HCT116 (cell line): ENCODE measurements around the gene SPTSSA. TPM values are rescaled to one million over a fixed set of nuclear protein-coding genes. Genes with fewer than 3 reads are reported as not detected.

Source experiments
- ATAC-seq: fragments of 200-7000 bp; cut with Tn5 transposase; 2 replicates; pipeline ENCODE4 v1.9.1; 2020; ENCODE audit warnings: mild to moderate bottlenecking, moderate library complexity
- BruUV-seq: library from RNA; stranded (reverse); fragments of 400-500 nt; replicated peaks from 2 replicates; lab custom pipeline; 2021; lab: Mats Ljungman, UMichigan
- CTCF ChIA-PET: fragments of 300-600 bp; sonication (Branson Sonifier 250); formaldehyde crosslinking; loops from one replicate; lab custom pipeline; 2021; ENCODE audit warnings: antibody characterized with exemption; lab: Charles Lee
- POLR2A ChIA-PET: fragments of 300-600, 350-600 bp; sonication (Branson Sonifier 250); formaldehyde crosslinking; loops from one replicate; lab custom pipeline; 2021; ENCODE audit warnings: antibody characterized with exemption; lab: Charles Lee
- RAD21 ChIA-PET, 2 experiments: fragments of 300-600 bp; sonication (Branson Sonifier 250); formaldehyde crosslinking; loops; one replicate each; lab custom pipeline; 2023; ENCODE audit warnings: low total read pairs in 2 of 2; ENCODE audit not compliant: uncharacterized antibody in 2 of 2, unreplicated experiment in 2 of 2, low non-redundant PET in 1 of 2; lab: Charles Lee
- DNase-seq: peaks from one replicate; pipeline ENCODE4 v3.0.0-alpha.2; 2010; ENCODE audit warnings: low read depth, low spot score
- H2AFZ ChIP-seq: fragments of 200-600 bp; shearing (Covaris generic), sonication (generic); 2 replicates; pipeline ENCODE4 v1.6.1; 2017; ENCODE audit warnings: low read depth, mixed run types, mixed read lengths, antibody characterized with exemption, low read length; ENCODE audit not compliant: poor library complexity, severe bottlenecking
- H3K27ac ChIP-seq: 2 replicates; pipeline ENCODE4 v1.5.1; 2012; ENCODE audit warnings: low read depth, low read length
- H3K27me3 ChIP-seq: fragments of 200-600 bp; sonication (generic); 2 replicates; pipeline ENCODE4 v1.6.1; 2016; ENCODE audit warnings: mixed run types, low read length, mixed read lengths; ENCODE audit not compliant: insufficient read depth
- H3K36me3 ChIP-seq, 2 experiments: fragments of 200-500 bp in 1 of 2; fragments of 200-600 bp in 1 of 2; sonication (Bioruptor generic) in 1 of 2; sonication (generic) in 1 of 2; 2 replicates each; pipeline versions ENCODE4 v1.5.1 to v1.6.1; 2014 to 2016; ENCODE audit warnings: low read length in 2 of 2, inconsistent platforms in 1 of 2, mixed read lengths in 1 of 2, mixed run types in 1 of 2; ENCODE audit not compliant: insufficient read depth in 2 of 2, control insufficient read depth in 1 of 2
- H3K4me1 ChIP-seq, 2 experiments: fragments of 200-600 bp in 1 of 2; sonication (generic) in 1 of 2; 2 replicates each; pipeline versions ENCODE4 v1.5.1 to v1.6.1; 2012 to 2017; ENCODE audit warnings: low read length in 2 of 2, inconsistent platforms in 1 of 2, mild to moderate bottlenecking in 1 of 2, mixed read lengths in 1 of 2, mixed run types in 1 of 2, moderate library complexity in 1 of 2; ENCODE audit not compliant: insufficient read depth in 2 of 2, control insufficient read depth in 1 of 2
- H3K4me2 ChIP-seq: fragments of 200-600 bp; sonication (generic); 2 replicates; pipeline ENCODE4 v1.6.1; 2017; ENCODE audit warnings: mixed run types, low read length, mixed read lengths
- H3K4me3 ChIP-seq, 2 experiments: fragments of 200-600 bp in 1 of 2; sonication (generic) in 1 of 2; replicated peaks in 1 of 2; 2 replicates each; pipeline ENCODE4 v1.5.1; 2011 to 2016; ENCODE audit warnings: low read length in 2 of 2, control low read depth in 1 of 2, low read depth in 1 of 2, mild to moderate bottlenecking in 1 of 2, mixed read lengths in 1 of 2, mixed run types in 1 of 2
- H3K79me2 ChIP-seq: fragments of 200-600 bp; sonication (generic); 2 replicates; pipeline ENCODE4 v1.6.1; 2017; ENCODE audit warnings: mild to moderate bottlenecking, mixed run types, low read length, moderate library complexity, mixed read lengths; ENCODE audit not compliant: insufficient read depth
- H3K9ac ChIP-seq: fragments of 200-600 bp; sonication (generic); 2 replicates; pipeline ENCODE4 v1.6.1; 2016; ENCODE audit warnings: low read length, mixed read lengths
- H3K9me2 ChIP-seq: fragments of 200-600 bp; sonication (generic), shearing (Covaris generic); 2 replicates; pipeline ENCODE4 v1.6.1; 2017; ENCODE audit warnings: mixed run types, mild to moderate bottlenecking, moderate library complexity; ENCODE audit not compliant: insufficient read depth
- H3K9me3 ChIP-seq, 2 experiments: fragments of 200-500 bp in 1 of 2; fragments of 200-600 bp in 1 of 2; sonication (Bioruptor generic) in 1 of 2; sonication (generic) in 1 of 2; 2 replicates each; pipeline ENCODE4 v1.6.1; 2014 to 2017; ENCODE audit warnings: low read length in 2 of 2, mixed read lengths in 2 of 2, inconsistent platforms in 1 of 2, low read depth in 1 of 2, mild to moderate bottlenecking in 1 of 2, mixed run types in 1 of 2, moderate library complexity in 1 of 2; ENCODE audit not compliant: control insufficient read depth in 1 of 2, insufficient read depth in 1 of 2
- H4K20me1 ChIP-seq: fragments of 200-600 bp; sonication (generic), shearing (Covaris generic); 2 replicates; pipeline ENCODE4 v1.6.1; 2017; ENCODE audit warnings: mixed run types, mild to moderate bottlenecking, moderate library complexity; ENCODE audit not compliant: insufficient read depth
- FOSL1 ChIP-seq: IDR thresholded peaks from 2 replicates; pipeline ENCODE4 v1.6.1; 2012; ENCODE audit warnings: low read depth
- JUND ChIP-seq: IDR thresholded peaks from 2 replicates; pipeline ENCODE4 v1.6.1; 2012
- POLR2AphosphoS5 ChIP-seq: IDR thresholded peaks from 2 replicates; pipeline ENCODE4 v1.6.1; 2011; ENCODE audit warnings: mild to moderate bottlenecking, low read depth, low read length, moderate library complexity
- RAD21 ChIP-seq: IDR thresholded peaks from 2 replicates; pipeline ENCODE4 v1.6.1; 2012; ENCODE audit warnings: low read depth, mild to moderate bottlenecking
- SRF ChIP-seq: IDR thresholded peaks from 2 replicates; pipeline ENCODE4 v1.6.1; 2012; ENCODE audit warnings: low read depth
- YY1 ChIP-seq: IDR thresholded peaks from 2 replicates; pipeline ENCODE4 v1.6.1; 2011; ENCODE audit warnings: low read length, low read depth, moderate library complexity, mild to moderate bottlenecking; ENCODE audit not compliant: insufficient replicate concordance; ENCODE audit errors: extremely low read depth
- ZNF274 ChIP-seq: fragments of 200-500 bp; sonication (Bioruptor generic); IDR thresholded peaks from 2 replicates; pipeline ENCODE4 v1.6.1; 2014; ENCODE audit warnings: mild to moderate bottlenecking, low read depth, low read length, inconsistent platforms
- intact Hi-C: fragments of 100-400 bp; cut with micrococcal nuclease; formaldehyde crosslinking; loops from 2 replicates; pipeline ENCODE4 v1.10.0; 2022
- total RNA-seq: library from RNA; stranded (reverse); gene quantifications from one replicate; pipeline ENCODE4 v1.2.1, GENCODE V29; 2021; ENCODE audit not compliant: unreplicated experiment
- TF ChIP-seq, protein P1 (sequence below): IDR thresholded peaks from 2 replicates; pipeline ENCODE4 v1.6.1; 2012
- TF ChIP-seq, protein P2 (sequence below): IDR thresholded peaks from 2 replicates; pipeline ENCODE4 v1.6.1; 2012
- TF ChIP-seq, protein P3 (sequence below), 3 experiments: fragments of 200-600 bp in 1 of 3; sonication (generic) in 1 of 3; IDR thresholded peaks in 2 of 3; conservative IDR thresholded peaks in 1 of 3; 2 replicates each; pipeline ENCODE4 v1.5.1; 2012 to 2017; ENCODE audit warnings: low read depth in 2 of 3, low read length in 2 of 3, antibody characterized with exemption in 1 of 3, borderline replicate concordance in 1 of 3, control low read depth in 1 of 3, mild to moderate bottlenecking in 1 of 3, mixed read lengths in 1 of 3, mixed run types in 1 of 3, moderate library complexity in 1 of 3; ENCODE audit not compliant: insufficient read depth in 1 of 3

The SPTSSA gene
- total RNA-seq, 1 experiment from 2014 or later = 17.0 TPM

DNA sequence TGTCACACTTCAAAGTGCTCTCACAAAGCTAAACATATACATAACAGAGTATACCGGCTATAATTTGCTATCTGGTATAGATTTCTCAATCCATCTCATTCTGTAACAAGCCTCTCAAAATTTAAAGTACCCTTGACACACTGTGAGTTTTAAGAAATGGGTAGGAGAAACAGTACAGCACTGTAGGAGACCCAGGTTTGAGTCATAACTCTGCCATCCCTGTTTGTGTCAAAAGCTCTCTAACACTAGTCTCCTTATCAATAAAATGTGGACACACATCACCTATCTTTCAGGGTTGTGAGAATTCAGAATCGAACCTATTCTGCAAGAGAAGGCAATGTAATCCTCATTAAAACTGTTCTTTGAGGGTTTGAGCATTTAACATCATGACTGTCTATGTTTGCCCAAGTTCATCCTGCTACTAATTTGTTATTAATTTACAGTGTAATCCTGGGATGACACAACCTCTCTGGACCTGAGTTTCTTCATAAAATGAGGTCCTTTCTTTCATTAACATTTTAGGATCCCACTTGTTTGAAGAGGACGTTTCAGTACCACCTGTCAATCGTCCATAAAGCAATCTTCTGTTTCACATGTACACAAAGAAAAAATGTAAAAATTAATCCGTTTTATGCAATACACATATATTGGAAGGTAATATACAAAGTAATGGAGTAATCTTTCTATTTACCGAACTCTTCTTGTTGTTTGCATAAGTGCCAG, 12.1 kb downstream of the SPTSSA start:
- Histone ChIP-seq H3K27me3 (no peaks in the 10 kb centered on the region), H3K79me2 (peaks cover 76% of the 10 kb centered on the region), H3K4me1 (no peaks in the 10 kb centered on the region), H3K9ac (no peak overlapping the region), H3K9me2 (no peaks in the 10 kb centered on the region), H3K27ac (no peak overlapping the region), H3K9me3 (no peaks in the 10 kb centered on the region), H3K36me3 (peaks cover 0 to 4% of the 10 kb centered on the region in 2 experiments; a peak in 2 of 4 replicates), H4K20me1 (no peaks in the 10 kb centered on the region), H3K4me2 (no peak overlapping the region), H3K4me3 (no peak overlapping the region)
- DNase-seq (no peak), ATAC-seq (no peak)
- CTCF ChIA-PET = no interaction called here
- no TSS peak for BruUV-seq
- POLR2A ChIA-PET = no interaction called here
- RAD21 ChIA-PET = no interaction called here
- intact Hi-C loops = no loop called here
- TF ChIP-seq SRF (no peak), YY1 (no peak), ZNF274 (no peak), RAD21 (no peak), POLR2AphosphoS5 (no peak), FOSL1 (no peak)
- TF ChIP-seq, protein P1, sequence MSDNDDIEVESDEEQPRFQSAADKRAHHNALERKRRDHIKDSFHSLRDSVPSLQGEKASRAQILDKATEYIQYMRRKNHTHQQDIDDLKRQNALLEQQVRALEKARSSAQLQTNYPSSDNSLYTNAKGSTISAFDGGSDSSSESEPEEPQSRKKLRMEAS = no peak
- TF ChIP-seq, protein P2, sequence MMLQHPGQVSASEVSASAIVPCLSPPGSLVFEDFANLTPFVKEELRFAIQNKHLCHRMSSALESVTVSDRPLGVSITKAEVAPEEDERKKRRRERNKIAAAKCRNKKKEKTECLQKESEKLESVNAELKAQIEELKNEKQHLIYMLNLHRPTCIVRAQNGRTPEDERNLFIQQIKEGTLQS = no peak
- TF ChIP-seq, all 23 proteins: peak for 0
- no peak overlapping the region for H2AFZ ChIP-seq

DNA sequence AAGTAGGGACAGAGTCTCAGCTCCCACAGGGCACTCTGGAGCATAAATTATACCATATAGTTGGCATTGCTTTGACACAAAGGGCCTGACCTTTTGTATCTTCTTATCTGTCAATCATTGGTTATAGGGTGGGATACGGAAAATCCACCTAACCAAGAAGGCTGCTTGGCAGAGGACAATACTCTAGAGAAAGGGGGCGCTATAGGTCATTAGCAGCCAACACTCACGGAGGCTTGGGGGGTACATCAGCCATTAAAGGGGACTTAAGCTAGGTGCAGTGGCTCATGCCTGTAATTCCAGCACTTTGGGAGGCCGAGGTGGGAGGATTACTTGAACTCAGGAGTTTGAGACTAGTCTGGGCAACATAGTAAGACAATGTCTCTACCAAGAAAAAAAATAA, 22.9 kb downstream of the SPTSSA start:
- no peaks in the 10 kb centered on the region; a peak in 1 of 4 replicates for H3K36me3 ChIP-seq
- TF ChIP-seq, protein P3, sequence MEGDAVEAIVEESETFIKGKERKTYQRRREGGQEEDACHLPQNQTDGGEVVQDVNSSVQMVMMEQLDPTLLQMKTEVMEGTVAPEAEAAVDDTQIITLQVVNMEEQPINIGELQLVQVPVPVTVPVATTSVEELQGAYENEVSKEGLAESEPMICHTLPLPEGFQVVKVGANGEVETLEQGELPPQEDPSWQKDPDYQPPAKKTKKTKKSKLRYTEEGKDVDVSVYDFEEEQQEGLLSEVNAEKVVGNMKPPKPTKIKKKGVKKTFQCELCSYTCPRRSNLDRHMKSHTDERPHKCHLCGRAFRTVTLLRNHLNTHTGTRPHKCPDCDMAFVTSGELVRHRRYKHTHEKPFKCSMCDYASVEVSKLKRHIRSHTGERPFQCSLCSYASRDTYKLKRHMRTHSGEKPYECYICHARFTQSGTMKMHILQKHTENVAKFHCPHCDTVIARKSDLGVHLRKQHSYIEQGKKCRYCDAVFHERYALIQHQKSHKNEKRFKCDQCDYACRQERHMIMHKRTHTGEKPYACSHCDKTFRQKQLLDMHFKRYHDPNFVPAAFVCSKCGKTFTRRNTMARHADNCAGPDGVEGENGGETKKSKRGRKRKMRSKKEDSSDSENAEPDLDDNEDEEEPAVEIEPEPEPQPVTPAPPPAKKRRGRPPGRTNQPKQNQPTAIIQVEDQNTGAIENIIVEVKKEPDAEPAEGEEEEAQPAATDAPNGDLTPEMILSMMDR (IDR thresholded peaks at IDR 0.05 in 2 of 3, conservative IDR thresholded peaks at IDR 0.05 in 1 of 3; ENCODE audit: borderline replicate concordance in 1 of 3, insufficient read depth in 1 of 3, low read depth in 2 of 3, low read length in 2 of 3) = peak in 1 of 3 experiments; percentile 34; a peak in 1 of 6 replicates
- TF ChIP-seq JUND = no peak
- no peaks in the 10 kb centered on the region for H3K9me3 ChIP-seq
- no peaks in the 10 kb centered on the region for H3K9me2 ChIP-seq
- CTCF ChIA-PET = no interaction called here
- no peak for ATAC-seq
- peaks cover 52% of the 10 kb centered on the region for H3K79me2 ChIP-seq
- no peak for DNase-seq
- intact Hi-C loops = no loop called here
- RAD21 ChIA-PET = no interaction called here
- H3K27ac ChIP-seq = no peak overlapping the region
- no peaks in the 10 kb centered on the region for H3K27me3 ChIP-seq
- POLR2A ChIA-PET = no interaction called here
- H3K9ac ChIP-seq = no peak overlapping the region
- H3K4me1 ChIP-seq = no peaks in the 10 kb centered on the region
- H3K4me3 ChIP-seq = no peak overlapping the region
- peaks cover 4% of the 10 kb centered on the region for H4K20me1 ChIP-seq
- no TSS peak for BruUV-seq
- H2AFZ ChIP-seq = no peak overlapping the region
- H3K4me2 ChIP-seq = no peak overlapping the region
